ENCODE measurements around the gene ZNF606. TPM values are rescaled to one million over a fixed set of nuclear protein-coding genes. Genes with fewer than 3 reads are reported as not detected.
"Not testable (repeated sequence)": the region's sequence is repeated elsewhere in the genome, so short reads cannot be mapped to it uniquely, and the experiment has no call there.

The ZNF606 gene
- total and polyA plus RNA-seq, 7 experiments from 2014 or later, result 9.4 to 37.5 (median 13.2) TPM

DNA sequence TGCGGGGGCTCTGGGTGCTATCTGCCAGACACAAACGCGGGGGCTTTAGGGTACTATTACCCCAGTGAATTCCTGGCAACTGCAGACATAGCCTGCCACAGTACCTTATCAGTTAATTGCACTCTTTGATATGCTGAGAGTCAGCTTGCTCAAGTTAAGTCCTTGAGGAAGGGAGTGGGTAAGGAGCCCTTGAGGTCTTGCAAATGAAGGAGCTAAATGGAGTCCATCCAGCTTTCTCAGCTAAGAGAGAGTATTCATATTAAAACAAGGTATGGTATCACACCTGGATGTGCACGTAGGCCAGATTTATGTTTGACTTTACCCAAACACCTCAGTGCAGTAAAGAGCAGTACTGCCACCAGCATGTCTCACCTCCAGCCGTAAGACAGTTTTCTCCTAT, 11.5 kb upstream of the ZNF606 start:
- POLR2A ChIA-PET, result no interaction called here
- H3K9me3 Mint-ChIP-seq, result peaks cover 7 to 89% (median 42%) of the 10 kb centered on the region in 11 donors
- peaks cover 0 to 43% (median 0%) of the 10 kb centered on the region in 3 experiments for H3K9me3 ChIP-seq (ENCODE audit: control insufficient read depth in 2 of 3, low read length in 3 of 3)

DNA sequence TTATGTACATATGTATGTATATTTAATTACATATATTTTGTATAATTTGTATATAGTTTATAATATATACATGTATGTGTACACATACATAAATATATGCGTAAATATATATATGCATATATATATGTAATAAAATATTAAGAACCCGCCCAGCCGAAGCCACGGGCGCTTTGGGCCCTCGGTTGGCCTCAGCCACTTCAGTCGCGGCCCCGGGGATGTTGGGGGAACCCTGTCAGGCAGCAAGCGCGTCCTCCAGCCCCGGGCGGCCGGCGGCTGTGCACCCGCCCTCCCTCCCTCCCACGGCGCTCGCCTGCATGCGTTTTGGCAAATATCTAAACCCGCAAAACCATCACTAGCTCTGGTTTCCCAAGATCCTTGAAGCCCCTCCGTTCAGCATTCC, 7.9 kb upstream of the ZNF606 start:
- peaks cover 0 to 4% (median 0%) of the 10 kb centered on the region in 7 donors for H3K4me1 Mint-ChIP-seq
- H3K4me3 ChIP-seq (ENCODE audit: low read length), result no peak overlapping the region
- H3K27ac Mint-ChIP-seq, result peak overlapping the region in 1 of 9 donors; percentile 55
- H3K27ac ChIP-seq (ENCODE audit: low read depth, low read length), result no peak overlapping the region
- POLR2A ChIA-PET, result interaction anchor here (0.9 kb wide), 1 partner anchor 7 kb away, joined by 3 read pairs; no protein-coding TSS in a partner anchor
- DNase-seq (no peak), ATAC-seq (no peak)
- no peaks in the 10 kb centered on the region for H3K27me3 ChIP-seq (ENCODE audit: control insufficient read depth in 2 of 2, insufficient read depth in 2 of 2, low read length in 2 of 2)
- H3K36me3 ChIP-seq (ENCODE audit: control insufficient read depth in 2 of 3, insufficient read depth in 3 of 3, low read length in 3 of 3), result peaks cover 0 to 8% (median 6%) of the 10 kb centered on the region in 3 experiments
- peaks cover 14 to 33% (median 28%) of the 10 kb centered on the region in 5 donors for H3K36me3 Mint-ChIP-seq
- H3K27me3 Mint-ChIP-seq, result peaks cover 0 to 14% (median 4%) of the 10 kb centered on the region in 5 donors
- H3K9me3 Mint-ChIP-seq, result peaks cover 4 to 94% (median 59%) of the 10 kb centered on the region in 11 donors
- H3K4me3 Mint-ChIP-seq, result peak overlapping the region in 3 of 10 donors; percentile 22 to 72 (median 35)
- H3K4me1 ChIP-seq (ENCODE audit: control insufficient read depth in 2 of 2, insufficient read depth in 2 of 2, low read length in 2 of 2), result no peaks in the 10 kb centered on the region
- peaks cover 0 to 68% (median 18%) of the 10 kb centered on the region in 3 experiments for H3K9me3 ChIP-seq (ENCODE audit: control insufficient read depth in 2 of 3, low read length in 3 of 3)
- CTCF ChIA-PET, result no interaction called here
- intact Hi-C loops (cut with micrococcal nuclease), result no loop called here

More for the DNA sequence above, 11.5 kb upstream of the ZNF606 start:
- intact Hi-C loops (cut with micrococcal nuclease), result no loop called here
- no peaks in the 10 kb centered on the region for H3K36me3 ChIP-seq (ENCODE audit: control insufficient read depth in 2 of 3, insufficient read depth in 3 of 3, low read length in 3 of 3)
- ATAC-seq, result no peak
- Mint-ChIP-seq H3K4me1 (peaks cover 0 to 2% (median 0%) of the 10 kb centered on the region in 7 donors), H3K36me3 (peaks cover under 1 to 16% (median 4%) of the 10 kb centered on the region in 5 donors), H3K27ac (no peak overlapping the region), H3K27me3 (peaks cover 0 to 18% (median 11%) of the 10 kb centered on the region in 5 donors), H3K4me3 (no peak overlapping the region)
- H3K4me3 ChIP-seq (ENCODE audit: low read length), result no peak overlapping the region
- CTCF ChIA-PET, result no interaction called here
- H3K4me1 ChIP-seq (ENCODE audit: control insufficient read depth in 2 of 2, insufficient read depth in 2 of 2, low read length in 2 of 2), result no peaks in the 10 kb centered on the region
- H3K27me3 ChIP-seq (ENCODE audit: control insufficient read depth in 2 of 2, insufficient read depth in 2 of 2, low read length in 2 of 2), result no peaks in the 10 kb centered on the region
- no peak overlapping the region for H3K27ac ChIP-seq (ENCODE audit: low read depth, low read length)
- DNase-seq, result no peak

DNA sequence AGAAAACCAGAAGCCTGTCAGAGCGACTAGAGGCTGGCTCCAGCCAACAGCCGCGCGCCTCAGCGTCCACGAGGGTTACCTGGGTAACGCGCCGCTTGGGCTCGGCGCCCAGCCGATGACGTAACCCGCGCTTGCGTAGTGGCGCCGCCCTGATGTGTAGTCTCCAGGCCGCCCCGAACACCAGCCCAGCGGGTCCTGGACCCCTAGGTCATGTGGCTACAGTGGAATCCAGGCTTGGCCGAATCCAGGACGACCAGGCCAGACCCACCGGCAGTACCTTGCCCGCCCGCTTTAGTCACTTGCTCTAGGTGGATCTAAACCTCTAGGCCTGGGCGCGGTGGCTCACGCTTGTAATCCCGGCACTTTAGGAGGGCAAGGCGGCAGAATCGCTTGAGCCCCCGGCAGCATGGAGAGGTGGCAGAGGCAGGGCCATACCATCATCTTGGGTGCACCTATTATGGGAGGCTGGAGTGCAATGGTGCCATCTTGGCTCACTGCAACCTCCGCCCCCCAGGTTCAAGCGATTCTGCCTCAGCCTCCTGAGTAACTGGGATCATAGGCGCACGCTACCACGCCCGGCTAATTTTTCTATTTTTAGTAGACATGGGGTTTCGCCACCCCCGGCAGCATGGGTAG, 7.2 kb upstream of the ZNF606 start:
- H3K4me3 ChIP-seq (ENCODE audit: low read length), result peak overlapping the region; percentile 46

DNA sequence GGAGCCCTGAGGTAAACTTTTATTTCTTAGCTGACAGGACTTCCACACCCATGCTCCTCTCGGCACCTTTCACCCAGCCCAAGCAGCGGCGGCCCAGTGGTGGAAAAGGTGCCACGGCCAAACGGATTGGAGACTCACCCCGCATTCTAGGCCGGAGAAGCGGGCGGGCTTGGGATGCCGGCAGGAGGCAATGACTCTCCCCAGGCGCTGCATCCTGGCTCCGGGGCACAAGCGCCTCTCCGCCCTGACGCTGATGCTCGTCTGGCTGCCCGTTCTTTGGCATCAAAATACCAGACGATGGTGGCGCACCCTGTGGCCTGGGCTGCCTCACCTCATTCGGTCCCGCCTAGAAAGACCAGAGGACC, 6.7 kb upstream of the ZNF606 start:
- Mint-ChIP-seq H3K36me3 (peaks cover 20 to 45% (median 40%) of the 10 kb centered on the region in 5 donors), H3K9me3 (peaks cover 7 to 94% (median 69%) of the 10 kb centered on the region in 11 donors), H3K27ac (peak overlapping the region in 1 of 9 donors; percentile 29), H3K4me1 (peaks cover 0 to 6% (median 4%) of the 10 kb centered on the region in 7 donors), H3K27me3 (peaks cover 0 to 14% (median 4%) of the 10 kb centered on the region in 5 donors), H3K4me3 (peak overlapping the region in 4 of 10 donors; percentile 14 to 79 (median 62))
- ChIA-PET CTCF (no interaction called here), POLR2A (no interaction called here)
- H3K4me1 ChIP-seq (ENCODE audit: control insufficient read depth in 2 of 2, insufficient read depth in 2 of 2, low read length in 2 of 2), result no peaks in the 10 kb centered on the region
- no peak overlapping the region for H3K27ac ChIP-seq (ENCODE audit: low read depth, low read length)
- peaks cover 0 to 18% (median 6%) of the 10 kb centered on the region in 3 experiments for H3K36me3 ChIP-seq (ENCODE audit: control insufficient read depth in 2 of 3, insufficient read depth in 3 of 3, low read length in 3 of 3)
- ATAC-seq (peak; percentile 3), DNase-seq (no peak)
- H3K27me3 ChIP-seq (ENCODE audit: control insufficient read depth in 2 of 2, insufficient read depth in 2 of 2, low read length in 2 of 2), result no peaks in the 10 kb centered on the region
- peaks cover 0 to 80% (median 28%) of the 10 kb centered on the region in 3 experiments for H3K9me3 ChIP-seq (ENCODE audit: control insufficient read depth in 2 of 3, low read length in 3 of 3)
- peak overlapping the region; percentile 46 for H3K4me3 ChIP-seq (ENCODE audit: low read length)
- intact Hi-C loops (cut with micrococcal nuclease), result loop anchor here in 1 of 2 donors (5.0 kb wide), 1 partner anchor 532 kb away; the partner anchor contains the start of gene ZNF772

More for the DNA sequence above, 7.2 kb upstream of the ZNF606 start:
- DNase-seq (peak in 7 of 9 donors; percentile 26 to 67 (median 45)), ATAC-seq (peak; percentile 92)
- Mint-ChIP-seq H3K4me1 (peaks cover 0 to 4% (median under 1%) of the 10 kb centered on the region in 7 donors), H3K4me3 (peak overlapping the region in 7 of 10 donors; percentile 35 to 79 (median 57)), H3K27ac (peak overlapping the region in 5 of 9 donors; percentile 12 to 62 (median 25)), H3K9me3 (peaks cover 4 to 94% (median 64%) of the 10 kb centered on the region in 11 donors), H3K27me3 (peaks cover 0 to 14% (median 4%) of the 10 kb centered on the region in 5 donors), H3K36me3 (peaks cover 15 to 40% (median 35%) of the 10 kb centered on the region in 5 donors)
- Histone ChIP-seq H3K36me3 (ENCODE audit: control insufficient read depth in 2 of 3, insufficient read depth in 3 of 3, low read length in 3 of 3) (peaks cover 0 to 13% (median 6%) of the 10 kb centered on the region in 3 experiments), H3K27ac (ENCODE audit: low read depth, low read length) (peak overlapping the region; percentile 57), H3K9me3 (ENCODE audit: control insufficient read depth in 2 of 3, low read length in 3 of 3) (peaks cover 0 to 75% (median 23%) of the 10 kb centered on the region in 3 experiments), H3K27me3 (ENCODE audit: control insufficient read depth in 2 of 2, insufficient read depth in 2 of 2, low read length in 2 of 2) (no peaks in the 10 kb centered on the region), H3K4me1 (ENCODE audit: control insufficient read depth in 2 of 2, insufficient read depth in 2 of 2, low read length in 2 of 2) (no peaks in the 10 kb centered on the region)
- ChIA-PET CTCF (no interaction called here), POLR2A (no interaction called here)
- intact Hi-C loops (cut with micrococcal nuclease), result loop anchor here in 1 of 2 donors (5.0 kb wide), 1 partner anchor 532 kb away; the partner anchor contains the start of gene ZNF772

DNA sequence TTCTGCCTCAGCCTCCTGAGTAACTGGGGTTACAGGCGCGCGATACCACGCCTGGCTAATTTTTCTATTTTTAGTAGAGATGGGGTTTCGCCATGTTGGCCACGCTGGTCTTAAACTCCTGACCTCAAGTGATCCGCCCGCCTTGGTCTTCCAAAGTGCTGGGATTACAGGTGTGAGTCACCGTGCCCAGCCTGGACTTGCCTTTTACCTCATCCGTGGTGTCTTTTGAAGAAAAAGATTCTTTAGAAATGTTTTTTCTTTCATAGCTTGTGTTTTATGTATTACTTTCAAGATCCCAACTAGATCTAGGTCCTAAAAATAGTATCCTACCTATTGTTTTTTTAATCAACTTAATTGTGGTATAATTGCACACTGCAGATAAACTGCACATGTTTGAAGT, 6.3 kb upstream of the ZNF606 start:
- peaks cover 7 to 94% (median 72%) of the 10 kb centered on the region in 11 donors for H3K9me3 Mint-ChIP-seq
- H3K4me3 ChIP-seq (ENCODE audit: low read length); H3K4me1 ChIP-seq (ENCODE audit: control insufficient read depth in 2 of 2, insufficient read depth in 2 of 2, low read length in 2 of 2); H3K27ac ChIP-seq (ENCODE audit: low read depth, low read length); DNase-seq; ATAC-seq; POLR2A ChIA-PET; H3K4me1 Mint-ChIP-seq; H3K27me3 ChIP-seq (ENCODE audit: control insufficient read depth in 2 of 2, insufficient read depth in 2 of 2, low read length in 2 of 2); CTCF ChIA-PET: not testable (repeated sequence)
- H3K27ac Mint-ChIP-seq, result peak overlapping the region in 1 of 9 donors; percentile 29
- peak overlapping the region in 3 of 10 donors; percentile 9 to 79 (median 14) for H3K4me3 Mint-ChIP-seq
- H3K27me3 Mint-ChIP-seq, result peaks cover 0 to 13% (median 4%) of the 10 kb centered on the region in 5 donors
- intact Hi-C loops (cut with micrococcal nuclease), result loop anchor here in 1 of 2 donors (5.0 kb wide), 1 partner anchor 532 kb away; the partner anchor contains the start of gene ZNF772
- H3K36me3 Mint-ChIP-seq, result peaks cover 24 to 49% (median 44%) of the 10 kb centered on the region in 5 donors
- Histone ChIP-seq H3K9me3 (ENCODE audit: control insufficient read depth in 2 of 3, low read length in 3 of 3) (peaks cover 0 to 84% (median 32%) of the 10 kb centered on the region in 3 experiments), H3K36me3 (ENCODE audit: control insufficient read depth in 2 of 3, insufficient read depth in 3 of 3, low read length in 3 of 3) (peaks cover 0 to 22% (median 6%) of the 10 kb centered on the region in 3 experiments)

DNA sequence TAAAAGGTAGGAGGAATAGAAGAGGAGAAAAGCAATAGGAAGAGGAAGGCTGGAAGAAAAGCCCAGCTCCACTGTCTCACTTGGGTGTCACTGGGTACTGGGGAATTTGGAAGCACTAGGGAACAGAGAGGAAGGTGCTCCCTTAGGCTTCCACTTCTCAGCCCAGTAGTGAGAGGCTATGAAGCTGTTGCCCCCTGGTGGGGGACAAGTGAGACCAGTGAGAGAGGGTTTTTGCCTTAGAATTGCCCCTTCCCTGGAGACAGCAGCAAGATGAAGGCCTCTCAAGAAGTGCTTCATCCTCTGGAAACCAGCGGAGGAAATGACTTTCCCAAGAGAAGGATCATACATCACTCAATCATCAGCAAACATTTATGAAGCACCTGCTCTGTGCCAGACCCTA, 4.7 kb upstream of the ZNF606 start:
- DNase-seq, result no peak
- POLR2A ChIA-PET, result no interaction called here
- CTCF ChIA-PET, result no interaction called here
- Mint-ChIP-seq H3K27ac (peak overlapping the region in 1 of 9 donors; percentile 17), H3K4me3 (peak overlapping the region in 2 of 10 donors; percentile 2 to 23), H3K27me3 (peaks cover 0 to 5% (median 4%) of the 10 kb centered on the region in 5 donors), H3K9me3 (peaks cover 3 to 91% (median 70%) of the 10 kb centered on the region in 11 donors), H3K4me1 (peaks cover 0 to 18% (median 13%) of the 10 kb centered on the region in 7 donors), H3K36me3 (peaks cover 20 to 60% (median 46%) of the 10 kb centered on the region in 5 donors)
- intact Hi-C loops (cut with micrococcal nuclease), result loop anchor here in 1 of 2 donors (5.0 kb wide), 1 partner anchor 530 kb away; the partner anchor contains the start of gene ZNF772
- ATAC-seq, result no peak
- Histone ChIP-seq H3K36me3 (ENCODE audit: control insufficient read depth in 2 of 3, insufficient read depth in 3 of 3, low read length in 3 of 3) (peaks cover 0 to 31% (median 6%) of the 10 kb centered on the region in 3 experiments), H3K27me3 (ENCODE audit: control insufficient read depth in 2 of 2, insufficient read depth in 2 of 2, low read length in 2 of 2) (no peaks in the 10 kb centered on the region), H3K4me3 (ENCODE audit: low read length) (no peak overlapping the region), H3K27ac (ENCODE audit: low read depth, low read length) (no peak overlapping the region), H3K9me3 (ENCODE audit: control insufficient read depth in 2 of 3, low read length in 3 of 3) (peaks cover 0 to 85% (median 41%) of the 10 kb centered on the region in 3 experiments), H3K4me1 (ENCODE audit: control insufficient read depth in 2 of 2, insufficient read depth in 2 of 2, low read length in 2 of 2) (peaks cover 4 to 7% of the 10 kb centered on the region in 2 donors)
